ENCODE data around the gene C10orf67. TPM values are rescaled to one million over a fixed set of nuclear protein-coding genes. Genes with fewer than 3 reads are reported as not detected.

The C10orf67 gene
- total RNA-seq, 1 donor from 2014 or later, result not detected

DNA sequence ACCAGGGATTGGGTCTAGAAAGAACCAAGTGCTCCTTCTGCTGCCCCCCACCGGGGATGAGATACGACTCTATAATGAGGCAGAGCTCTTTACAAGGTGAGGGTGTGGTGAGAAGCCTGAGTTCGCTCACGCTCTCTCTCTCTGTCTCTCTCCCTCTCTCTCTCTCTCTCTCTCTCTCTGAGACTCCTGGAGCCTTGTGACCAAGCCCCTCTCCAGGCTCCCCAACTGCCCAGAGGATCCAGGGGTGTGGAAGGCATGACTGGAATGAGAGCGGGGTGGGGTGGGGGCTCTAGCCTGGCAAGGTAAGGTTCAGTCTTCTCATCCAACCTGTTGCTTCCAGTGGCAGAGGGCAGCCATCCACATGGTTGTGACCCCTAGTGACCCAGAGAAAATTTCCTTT, 155.6 kb downstream of the C10orf67 start:
- H3K4me3 Mint-ChIP-seq, result no peak overlapping the region
- peaks cover 52% of the 10 kb centered on the region for H3K27me3 Mint-ChIP-seq
- DNase-seq (no peak), ATAC-seq (ENCODE audit: low read depth) (no peak)
- ChIA-PET POLR2A (no interaction called here), CTCF (no interaction called here)
- no peaks in the 10 kb centered on the region for H3K36me3 Mint-ChIP-seq (ENCODE audit: low read depth)
- no peaks in the 10 kb centered on the region for H3K9me3 Mint-ChIP-seq
- intact Hi-C loops (cut with micrococcal nuclease), result no loop called here
- TF ChIP-seq, protein P1, sequence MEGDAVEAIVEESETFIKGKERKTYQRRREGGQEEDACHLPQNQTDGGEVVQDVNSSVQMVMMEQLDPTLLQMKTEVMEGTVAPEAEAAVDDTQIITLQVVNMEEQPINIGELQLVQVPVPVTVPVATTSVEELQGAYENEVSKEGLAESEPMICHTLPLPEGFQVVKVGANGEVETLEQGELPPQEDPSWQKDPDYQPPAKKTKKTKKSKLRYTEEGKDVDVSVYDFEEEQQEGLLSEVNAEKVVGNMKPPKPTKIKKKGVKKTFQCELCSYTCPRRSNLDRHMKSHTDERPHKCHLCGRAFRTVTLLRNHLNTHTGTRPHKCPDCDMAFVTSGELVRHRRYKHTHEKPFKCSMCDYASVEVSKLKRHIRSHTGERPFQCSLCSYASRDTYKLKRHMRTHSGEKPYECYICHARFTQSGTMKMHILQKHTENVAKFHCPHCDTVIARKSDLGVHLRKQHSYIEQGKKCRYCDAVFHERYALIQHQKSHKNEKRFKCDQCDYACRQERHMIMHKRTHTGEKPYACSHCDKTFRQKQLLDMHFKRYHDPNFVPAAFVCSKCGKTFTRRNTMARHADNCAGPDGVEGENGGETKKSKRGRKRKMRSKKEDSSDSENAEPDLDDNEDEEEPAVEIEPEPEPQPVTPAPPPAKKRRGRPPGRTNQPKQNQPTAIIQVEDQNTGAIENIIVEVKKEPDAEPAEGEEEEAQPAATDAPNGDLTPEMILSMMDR (IDR thresholded peaks at IDR 0.05), result no peak
- no peak overlapping the region for H3K27ac Mint-ChIP-seq
- H3K4me1 Mint-ChIP-seq, result peaks cover 4% of the 10 kb centered on the region

DNA sequence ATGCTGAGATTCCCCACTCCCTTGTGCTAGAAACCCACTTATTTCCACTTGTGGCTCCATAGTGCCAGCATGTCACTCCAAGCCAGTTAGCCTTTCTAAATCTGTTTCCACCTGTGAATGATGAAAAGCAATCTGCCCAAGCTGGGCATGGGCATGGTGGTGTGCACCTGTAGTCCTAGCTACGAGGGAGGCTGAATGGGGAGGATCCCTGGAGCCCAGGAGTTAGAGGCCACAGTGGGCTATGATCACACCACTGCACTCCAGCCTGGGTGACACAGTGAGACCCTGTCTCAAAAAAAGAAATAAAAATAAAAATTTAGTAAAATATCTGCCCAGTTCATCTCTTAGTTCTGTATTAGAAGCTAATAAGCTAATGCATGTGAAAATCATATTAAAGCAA, 157.4 kb downstream of the C10orf67 start:
- Mint-ChIP-seq H3K9me3 (no peaks in the 10 kb centered on the region), H3K4me3 (no peak overlapping the region), H3K36me3 (ENCODE audit: low read depth) (no peaks in the 10 kb centered on the region), H3K4me1 (no peaks in the 10 kb centered on the region), H3K27ac (no peak overlapping the region), H3K27me3 (peaks cover 52% of the 10 kb centered on the region)
- TF ChIP-seq, protein P1 (IDR thresholded peaks at IDR 0.05), result no peak
- ChIA-PET POLR2A (no interaction called here), CTCF (no interaction called here)
- no peak for DNase-seq
- no peak for ATAC-seq (ENCODE audit: low read depth)
- intact Hi-C loops (cut with micrococcal nuclease), result no loop called here

DNA sequence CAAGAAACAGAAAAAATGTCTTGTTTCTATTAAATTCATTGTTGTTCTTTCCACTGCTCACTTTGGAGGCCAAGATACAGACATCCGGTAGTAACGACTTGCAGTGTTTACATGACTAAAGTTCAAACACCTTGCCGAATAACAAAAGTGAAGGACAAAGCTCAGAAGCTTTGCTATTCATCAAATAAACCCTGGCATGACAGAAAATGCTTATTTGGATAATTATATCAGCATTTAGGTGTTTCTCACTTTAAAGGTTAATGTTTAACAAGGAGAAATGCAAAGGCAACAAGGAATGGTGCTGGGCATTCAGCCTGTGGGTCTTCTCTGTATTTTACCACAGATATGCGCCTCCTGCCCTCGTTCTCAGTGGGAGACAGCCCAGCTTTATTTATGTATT, 157.9 kb downstream of the C10orf67 start:
- H3K36me3 Mint-ChIP-seq (ENCODE audit: low read depth), result no peaks in the 10 kb centered on the region
- CTCF ChIA-PET, result no interaction called here
- no peaks in the 10 kb centered on the region for H3K4me1 Mint-ChIP-seq
- intact Hi-C loops (cut with micrococcal nuclease), result no loop called here
- no peak for DNase-seq
- H3K9me3 Mint-ChIP-seq, result no peaks in the 10 kb centered on the region
- H3K27me3 Mint-ChIP-seq, result peaks cover 52% of the 10 kb centered on the region
- H3K27ac Mint-ChIP-seq, result no peak overlapping the region
- TF ChIP-seq, protein P1 (IDR thresholded peaks at IDR 0.05), result no peak
- ATAC-seq (ENCODE audit: low read depth), result no peak
- POLR2A ChIA-PET, result no interaction called here
- no peak overlapping the region for H3K4me3 Mint-ChIP-seq

DNA sequence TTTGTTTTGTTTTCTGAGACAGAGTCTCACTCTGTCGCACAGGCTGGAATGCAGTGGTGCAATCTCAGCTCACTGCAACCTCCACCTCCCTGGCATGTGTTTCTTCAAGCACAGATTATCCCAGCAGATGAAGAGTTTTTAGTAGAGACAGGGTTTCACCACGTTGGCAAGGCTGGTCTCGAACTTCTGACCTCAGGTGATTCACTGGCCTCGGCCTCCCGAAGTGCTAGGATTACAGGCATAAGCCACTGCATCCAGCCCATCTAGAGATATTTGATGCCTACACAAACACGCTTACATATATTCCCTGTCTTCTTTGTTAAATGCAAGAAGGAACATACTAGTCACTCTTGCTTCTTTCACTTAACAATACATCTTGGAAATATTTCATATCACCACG, 158.4 kb downstream of the C10orf67 start:
- TF ChIP-seq, protein P1 (IDR thresholded peaks at IDR 0.05), result no peak
- no peak overlapping the region for H3K27ac Mint-ChIP-seq
- H3K36me3 Mint-ChIP-seq (ENCODE audit: low read depth), result no peaks in the 10 kb centered on the region
- intact Hi-C loops (cut with micrococcal nuclease), result no loop called here
- no peak for DNase-seq
- ChIA-PET POLR2A (no interaction called here), CTCF (no interaction called here)
- H3K4me3 Mint-ChIP-seq, result no peak overlapping the region
- H3K9me3 Mint-ChIP-seq, result no peaks in the 10 kb centered on the region
- H3K27me3 Mint-ChIP-seq, result peaks cover 52% of the 10 kb centered on the region
- ATAC-seq (ENCODE audit: low read depth), result no peak
- no peaks in the 10 kb centered on the region for H3K4me1 Mint-ChIP-seq

DNA sequence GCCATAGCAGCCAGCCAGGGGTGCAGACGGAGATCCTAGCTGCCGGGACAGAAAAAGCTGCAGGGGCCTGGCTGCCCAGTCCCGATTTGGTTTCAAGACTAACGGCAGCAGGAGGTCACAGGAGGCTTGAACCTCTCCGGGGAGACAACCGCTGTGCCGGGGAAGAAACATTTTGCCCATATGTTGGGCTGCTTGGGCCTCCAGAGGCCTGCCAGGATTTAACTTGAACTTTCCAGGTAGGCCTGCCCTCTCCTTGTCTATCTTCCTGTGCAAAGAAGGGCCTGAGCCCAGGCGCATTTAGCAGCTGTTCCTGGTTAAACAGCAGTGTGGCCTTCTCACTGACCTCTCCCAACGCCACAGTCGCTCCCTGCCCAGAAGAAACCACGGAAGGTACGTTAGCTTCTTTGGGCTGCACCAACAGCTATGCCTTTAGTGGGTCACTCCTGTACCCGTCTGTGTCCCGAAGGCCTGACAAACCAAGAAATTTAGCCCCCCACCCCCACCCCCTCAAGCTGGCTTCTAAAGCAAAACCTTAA, 169.6 kb downstream of the C10orf67 start:
- Mint-ChIP-seq H3K4me3 (no peak overlapping the region), H3K9me3 (no peaks in the 10 kb centered on the region), H3K36me3 (ENCODE audit: low read depth) (no peaks in the 10 kb centered on the region), H3K4me1 (no peaks in the 10 kb centered on the region), H3K27me3 (peaks cover 65% of the 10 kb centered on the region), H3K27ac (no peak overlapping the region)
- TF ChIP-seq, protein P1 (IDR thresholded peaks at IDR 0.05), result no peak
- POLR2A ChIA-PET, result no interaction called here
- CTCF ChIA-PET, result no interaction called here
- no peak for ATAC-seq (ENCODE audit: low read depth)
- intact Hi-C loops (cut with micrococcal nuclease), result loop anchor here (5.0 kb wide), 1 partner anchor 1658 kb away; no protein-coding TSS in a partner anchor
- DNase-seq, result no peak
